ENCODE data around the gene ACD. TPM values are rescaled to one million over a fixed set of nuclear protein-coding genes. Genes with fewer than 3 reads are reported as not detected.

ACD gene
- total and polyA plus RNA-seq, 4 donors = 13.2 to 19.7 (median 15.9) TPM

DNA sequence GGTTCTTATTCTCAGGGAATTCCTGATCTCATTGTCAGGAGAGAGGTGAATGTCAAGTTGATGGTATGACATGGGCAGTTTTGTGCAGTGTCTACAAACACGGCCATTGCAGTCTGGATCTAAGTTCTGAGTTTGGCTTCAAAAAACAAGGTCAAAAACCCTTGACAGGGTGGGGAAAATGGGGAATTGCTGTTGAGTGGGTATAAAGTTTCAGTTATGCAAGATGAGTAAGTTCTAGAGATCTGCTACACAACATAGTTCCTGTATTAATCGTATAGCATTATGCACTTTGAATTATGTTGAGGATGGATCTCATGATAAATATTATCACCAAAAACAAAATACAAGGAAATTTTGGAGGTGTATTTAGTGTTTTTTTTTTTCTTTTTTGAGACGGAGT is 51.7 kb downstream of the ACD start:
- no peaks in the 10 kb centered on the region for H3K9me3 ChIP-seq (ENCODE audit: control insufficient read depth in 4 of 4, insufficient read depth in 3 of 4, low read length in 3 of 4)
- H3K27me3 ChIP-seq (ENCODE audit: control insufficient read depth in 3 of 3, insufficient read depth in 3 of 3, low read length in 2 of 3) = no peaks in the 10 kb centered on the region
- no peak overlapping the region for H3K9ac ChIP-seq (ENCODE audit: insufficient read depth in 1 of 2, low read length in 2 of 2)
- DNase-seq (no peak), ATAC-seq (ENCODE audit: insufficient read depth, low FRiP score) (no peak)
- peaks cover 11 to 17% (median 15%) of the 10 kb centered on the region in 4 donors for H3K36me3 ChIP-seq (ENCODE audit: control insufficient read depth in 4 of 4, insufficient read depth in 4 of 4, low read length in 4 of 4)
- 50 to 62% methylated on average over 3 of the region's 3 CpGs for WGBS, 2 donors
- H3K27ac ChIP-seq (ENCODE audit: low read depth in 1 of 2, low read length in 1 of 2) = no peak overlapping the region
- no peak overlapping the region for H3K4me3 ChIP-seq
- TF ChIP-seq, protein P1, sequence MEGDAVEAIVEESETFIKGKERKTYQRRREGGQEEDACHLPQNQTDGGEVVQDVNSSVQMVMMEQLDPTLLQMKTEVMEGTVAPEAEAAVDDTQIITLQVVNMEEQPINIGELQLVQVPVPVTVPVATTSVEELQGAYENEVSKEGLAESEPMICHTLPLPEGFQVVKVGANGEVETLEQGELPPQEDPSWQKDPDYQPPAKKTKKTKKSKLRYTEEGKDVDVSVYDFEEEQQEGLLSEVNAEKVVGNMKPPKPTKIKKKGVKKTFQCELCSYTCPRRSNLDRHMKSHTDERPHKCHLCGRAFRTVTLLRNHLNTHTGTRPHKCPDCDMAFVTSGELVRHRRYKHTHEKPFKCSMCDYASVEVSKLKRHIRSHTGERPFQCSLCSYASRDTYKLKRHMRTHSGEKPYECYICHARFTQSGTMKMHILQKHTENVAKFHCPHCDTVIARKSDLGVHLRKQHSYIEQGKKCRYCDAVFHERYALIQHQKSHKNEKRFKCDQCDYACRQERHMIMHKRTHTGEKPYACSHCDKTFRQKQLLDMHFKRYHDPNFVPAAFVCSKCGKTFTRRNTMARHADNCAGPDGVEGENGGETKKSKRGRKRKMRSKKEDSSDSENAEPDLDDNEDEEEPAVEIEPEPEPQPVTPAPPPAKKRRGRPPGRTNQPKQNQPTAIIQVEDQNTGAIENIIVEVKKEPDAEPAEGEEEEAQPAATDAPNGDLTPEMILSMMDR (IDR thresholded peaks at IDR 0.05; ENCODE audit: control extremely low read depth, extremely low read depth) = no peak
- H3K4me1 ChIP-seq (ENCODE audit: control insufficient read depth in 5 of 5, insufficient read depth in 5 of 5, low read length in 5 of 5) = no peaks in the 10 kb centered on the region

Other genes with a start within 250 kb of the ACD start
- 10 to 100 TPM; 14.9 to 31.8 TPM for gene ZDHHC1, start 243.8 kb downstream of the ACD start, total RNA-seq
- gene ZDHHC1, start 243.8 kb downstream of the ACD start, polyA plus RNA-seq = 10 to 100 TPM; 10.9 to 27.4 TPM
- gene HSD11B2, start 229.1 kb downstream of the ACD start, total RNA-seq = 1 to 10 TPM; 6.5 to 6.8 TPM
- 10 to 100 TPM in 1 of 2 donors, 1 to 10 TPM in 1; 2.6 to 39.8 TPM for gene HSD11B2, start 229.1 kb downstream of the ACD start, polyA plus RNA-seq
- 100 to 1,000 TPM in 1 of 2 donors, 10 to 100 TPM in 1; 87.2 to 185 TPM for gene ATP6V0D1, start 179.1 kb downstream of the ACD start, total RNA-seq
- gene ATP6V0D1, start 179.1 kb downstream of the ACD start, polyA plus RNA-seq = 100 to 1,000 TPM in 1 of 2 donors, 10 to 100 TPM in 1; 39.6 to 249 TPM
- gene AGRP, start 176.7 kb downstream of the ACD start, total RNA-seq = 1 to 10 TPM in 1 of 2 donors, not detected in 1; 1.4 TPM
- 1 to 10 TPM in 1 of 2 donors, under 1 TPM in 1; 0.97 to 8.3 TPM for gene AGRP, start 176.7 kb downstream of the ACD start, polyA plus RNA-seq
- 100 to 1,000 TPM in 1 of 2 donors, 10 to 100 TPM in 1; 85.1 to 122 TPM for gene RIPOR1, start 131.4 kb downstream of the ACD start, total RNA-seq
- 10 to 100 TPM; 44.1 to 55.6 TPM for gene RIPOR1, start 131.4 kb downstream of the ACD start, polyA plus RNA-seq
- 10 to 100 TPM; 28.5 to 54.2 TPM for gene CTCF, start 97.7 kb downstream of the ACD start, total RNA-seq
- 10 to 100 TPM; 16.7 to 18.1 TPM for gene CTCF, start 97.7 kb downstream of the ACD start, polyA plus RNA-seq
- 1 to 10 TPM; 1.2 to 2.9 TPM for gene CARMIL2, start 15.1 kb downstream of the ACD start, total RNA-seq
- 1 to 10 TPM; 1.7 to 2.5 TPM for gene CARMIL2, start 15.1 kb downstream of the ACD start, polyA plus RNA-seq
- gene PARD6A, start 700 bp upstream of the ACD start, total RNA-seq = 1 to 10 TPM; 1.4 to 6.2 TPM
- 1 to 10 TPM; 4.4 to 5.0 TPM for gene PARD6A, start 700 bp upstream of the ACD start, polyA plus RNA-seq
- gene ENKD1, start 6.5 kb upstream of the ACD start, total RNA-seq = 10 to 100 TPM; 27.1 to 35.9 TPM
- gene ENKD1, start 6.5 kb upstream of the ACD start, polyA plus RNA-seq = 10 to 100 TPM; 24.4 to 35.0 TPM
- gene C16orf86, start 6.6 kb upstream of the ACD start, total RNA-seq = 1 to 10 TPM; 6.1 to 6.4 TPM
- 1 to 10 TPM; 3.7 to 4.4 TPM for gene C16orf86, start 6.6 kb upstream of the ACD start, polyA plus RNA-seq
- gene GFOD2, start 59.1 kb upstream of the ACD start, total RNA-seq = 10 to 100 TPM; 18.4 to 26.3 TPM
- gene GFOD2, start 59.1 kb upstream of the ACD start, polyA plus RNA-seq = 10 to 100 TPM; 10.1 to 13.7 TPM
- 10 to 100 TPM; 18.8 to 23.0 TPM for gene RANBP10, start 146.3 kb upstream of the ACD start, total RNA-seq
- 1 to 10 TPM; 6.7 to 9.7 TPM for gene RANBP10, start 146.3 kb upstream of the ACD start, polyA plus RNA-seq
- gene TSNAXIP1, start 146.6 kb upstream of the ACD start, total RNA-seq = 1 to 10 TPM; 5.0 to 8.7 TPM
- 1 to 10 TPM; 4.1 to 5.0 TPM for gene TSNAXIP1, start 146.6 kb upstream of the ACD start, polyA plus RNA-seq
- gene THAP11, start 182.1 kb upstream of the ACD start, total RNA-seq = 10 to 100 TPM; 27.8 to 31.1 TPM
- 10 to 100 TPM in 1 of 2 donors, 1 to 10 TPM in 1; 9.6 to 21.5 TPM for gene THAP11, start 182.1 kb upstream of the ACD start, polyA plus RNA-seq
- 10 to 100 TPM; 49.7 to 98.9 TPM for gene NUTF2, start 186.7 kb upstream of the ACD start, total RNA-seq
- gene NUTF2, start 186.7 kb upstream of the ACD start, polyA plus RNA-seq = 100 to 1,000 TPM; 104 to 164 TPM
- 10 to 100 TPM; 28.5 to 35.4 TPM for gene CENPT, start 187.4 kb upstream of the ACD start, total RNA-seq
- gene CENPT, start 187.4 kb upstream of the ACD start, polyA plus RNA-seq = 10 to 100 TPM; 30.6 to 47.5 TPM
- gene EDC4, start 212.8 kb upstream of the ACD start, total RNA-seq = 10 to 100 TPM; 41.9 to 60.5 TPM
- 10 to 100 TPM; 33.5 to 37.0 TPM for gene EDC4, start 212.8 kb upstream of the ACD start, polyA plus RNA-seq
- gene NRN1L, start 224.6 kb upstream of the ACD start, total RNA-seq = 1 to 10 TPM; 2.1 to 5.8 TPM
- 1 to 10 TPM; 1.1 to 5.0 TPM for gene NRN1L, start 224.6 kb upstream of the ACD start, polyA plus RNA-seq
- gene PSKH1, start 233.0 kb upstream of the ACD start, total RNA-seq = 10 to 100 TPM; 11.8 to 32.9 TPM
- gene PSKH1, start 233.0 kb upstream of the ACD start, polyA plus RNA-seq = 10 to 100 TPM; 17.9 to 24.5 TPM